ENCODE results near the gene KCNH3.

GRCh38 chr12:49568442-49569162 lies 29.8 kb downstream of the KCNH3 start:
- TF ChIP-seq CTCF (IDR thresholded peaks at IDR 0.05) (peak in 1 of 6 experiments; percentile 3), POLR2A (IDR thresholded peaks at IDR 0.05) (no peak)

Data from Peyer's patch (tissue), 4 donors.